Cardiac septum (tissue), 1 donor: ENCODE data around the gene ADAM30. TPM values are rescaled to one million over a fixed set of nuclear protein-coding genes. Genes with fewer than 3 reads are reported as not detected.
"Not testable (repeated sequence)": the region's sequence is repeated elsewhere in the genome, so short reads cannot be mapped to it uniquely, and the experiment has no call there.

Source experiments
- DNase-seq: peaks from one replicate; pipeline ENCODE4 v3.0.0-alpha.2; 2020; ENCODE audit warnings: low spot score
- intact Hi-C: fragments of 100-400 bp; cut with DNase I; formaldehyde crosslinking; loops from one replicate; pipeline ENCODE4 v1.14.0; 2022
- total RNA-seq: library from RNA; stranded (reverse); fragmentation: NEBNext Ultra II Directional; extraction: Animal tissue kit (Norgen Biotek cat#: 25700); gene quantifications from one replicate; pipeline ENCODE4 v1.2.1, GENCODE V29; 2021
- donor health status: DM: no; HTN: no; CAD: no.

The ADAM30 gene
- total RNA-seq, 1 donor from 2014 or later, result 0.11 TPM

DNA sequence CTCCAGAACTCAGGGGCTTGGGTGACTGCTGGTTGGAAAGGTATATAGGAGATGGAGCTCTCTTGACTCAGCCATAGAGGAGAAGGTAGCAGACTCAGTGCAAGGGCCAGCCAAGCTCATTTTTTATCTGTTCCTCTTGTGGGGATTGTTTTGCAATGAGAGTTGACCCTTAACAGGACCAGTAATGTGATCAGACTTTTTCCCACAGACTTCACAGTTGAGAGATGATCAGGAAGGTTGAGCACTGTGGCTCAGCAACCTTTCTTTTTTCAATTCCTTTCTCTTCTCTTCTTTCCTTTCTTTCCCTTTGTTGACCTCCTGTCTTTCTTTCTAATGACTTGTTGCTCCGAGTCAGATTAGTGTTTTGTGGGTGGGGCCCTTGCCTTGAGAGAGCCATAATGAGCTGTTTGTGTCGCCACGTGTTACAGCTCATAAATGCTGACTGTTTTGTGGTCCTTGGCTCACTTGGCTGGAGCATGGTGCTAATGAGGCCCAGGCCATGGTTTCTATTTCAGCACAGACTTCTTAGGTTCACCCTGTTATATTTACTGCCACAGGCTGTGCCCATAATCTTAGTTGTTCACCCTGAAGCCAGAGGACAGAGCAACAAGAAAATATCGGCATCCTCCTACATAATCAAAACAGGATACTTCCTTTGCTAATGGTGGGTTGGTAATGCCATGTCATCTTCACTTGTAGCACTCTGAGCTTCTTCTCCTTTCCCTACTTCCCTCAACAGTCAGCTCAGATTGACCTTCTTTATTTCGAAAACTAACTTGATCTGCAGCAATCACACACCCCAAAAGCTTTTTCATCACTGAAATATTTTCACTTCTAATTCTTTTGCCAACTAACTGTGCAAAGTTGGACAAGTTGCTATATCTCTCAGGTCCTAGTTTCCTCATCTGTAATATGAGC is 13.9 kb downstream of the ADAM30 start:
- DNase-seq, result no peak
- intact Hi-C loops, result no loop called here

DNA sequence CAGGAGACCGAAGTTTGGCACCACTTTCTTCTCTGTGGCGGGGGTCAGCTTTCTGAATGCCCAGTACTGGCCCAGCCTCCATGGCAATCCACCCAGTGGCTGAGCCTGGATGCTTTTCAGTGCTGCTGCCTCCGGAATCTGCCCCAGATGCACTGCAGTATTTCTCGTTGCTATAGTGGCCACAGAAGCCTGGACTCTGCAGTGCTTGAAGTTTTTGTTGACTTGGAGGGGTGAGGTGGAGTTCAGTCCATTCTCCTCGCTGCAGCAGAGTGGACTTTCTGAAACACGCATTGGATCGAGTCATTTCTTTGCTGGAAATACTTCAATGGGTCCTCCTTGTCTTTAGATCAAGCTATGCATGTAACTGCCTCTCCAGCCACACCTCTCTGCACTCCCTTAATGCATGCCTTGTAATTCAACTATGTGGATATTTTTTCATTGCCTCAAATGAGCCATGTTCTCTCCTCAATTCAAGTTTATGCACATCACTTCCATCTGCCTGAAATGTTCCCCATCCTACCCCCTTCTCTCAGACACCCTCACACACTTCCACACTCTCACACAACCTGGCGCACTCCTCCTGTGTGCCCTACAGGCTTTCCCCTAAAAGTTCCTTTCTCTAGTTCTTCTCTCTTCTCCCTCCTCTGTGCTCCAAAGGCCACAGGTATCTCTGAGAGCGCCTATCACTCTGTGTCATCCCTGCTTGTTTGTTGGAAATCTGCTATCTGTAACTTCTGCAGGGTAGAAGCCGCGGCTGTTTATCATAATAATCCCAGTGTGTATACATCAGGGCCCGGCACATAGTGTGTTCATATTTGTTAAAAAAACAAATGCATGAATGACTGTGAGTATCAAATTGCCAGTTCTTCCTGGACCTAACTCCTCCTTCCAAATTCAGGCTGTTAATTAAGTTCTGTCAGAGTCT is 16.5 kb downstream of the ADAM30 start:
- no peak for DNase-seq
- intact Hi-C loops, result no loop called here

DNA sequence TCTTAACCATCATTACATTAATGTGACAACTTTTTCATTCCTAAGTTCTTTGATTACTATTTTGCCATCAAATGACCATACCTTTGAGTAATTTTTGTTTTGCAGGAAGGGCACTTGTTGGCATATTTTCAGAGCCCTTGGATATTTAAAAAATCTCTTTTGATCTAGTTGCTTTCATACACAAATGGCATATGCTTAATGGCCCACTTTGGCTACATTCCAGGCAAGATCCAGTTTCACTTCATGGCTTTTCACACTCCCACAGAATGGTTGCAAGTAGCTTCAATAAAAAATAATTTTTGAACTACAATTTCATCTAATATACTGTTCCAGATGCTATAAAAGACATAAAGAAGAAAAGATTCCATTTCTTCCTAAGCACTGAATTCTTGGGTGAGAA is 18.1 kb downstream of the ADAM30 start:
- no peak for DNase-seq
- intact Hi-C loops, result no loop called here

DNA sequence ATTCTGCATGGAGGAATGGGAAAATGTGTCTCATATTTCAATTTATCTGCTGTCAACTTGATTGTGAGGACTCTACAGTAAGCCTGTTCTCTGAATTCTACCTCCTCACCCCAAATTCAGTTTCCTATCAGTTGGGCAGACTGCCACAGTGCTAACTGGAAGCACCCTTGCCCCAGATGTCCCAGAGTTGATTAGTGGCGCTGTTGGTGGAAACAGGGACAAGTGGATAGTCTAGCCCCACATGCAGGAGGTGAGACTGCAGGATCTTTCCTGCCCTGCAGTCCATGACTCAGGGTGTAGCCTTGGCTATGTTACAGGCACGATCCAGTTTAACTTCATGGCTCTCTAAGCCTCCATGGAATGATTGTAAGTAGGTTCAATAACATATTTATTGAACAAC is 22.1 kb downstream of the ADAM30 start:
- DNase-seq, result no peak
- intact Hi-C loops, result loop anchor here (5.0 kb wide), 1 partner anchor 73 kb away; no protein-coding TSS in a partner anchor

DNA sequence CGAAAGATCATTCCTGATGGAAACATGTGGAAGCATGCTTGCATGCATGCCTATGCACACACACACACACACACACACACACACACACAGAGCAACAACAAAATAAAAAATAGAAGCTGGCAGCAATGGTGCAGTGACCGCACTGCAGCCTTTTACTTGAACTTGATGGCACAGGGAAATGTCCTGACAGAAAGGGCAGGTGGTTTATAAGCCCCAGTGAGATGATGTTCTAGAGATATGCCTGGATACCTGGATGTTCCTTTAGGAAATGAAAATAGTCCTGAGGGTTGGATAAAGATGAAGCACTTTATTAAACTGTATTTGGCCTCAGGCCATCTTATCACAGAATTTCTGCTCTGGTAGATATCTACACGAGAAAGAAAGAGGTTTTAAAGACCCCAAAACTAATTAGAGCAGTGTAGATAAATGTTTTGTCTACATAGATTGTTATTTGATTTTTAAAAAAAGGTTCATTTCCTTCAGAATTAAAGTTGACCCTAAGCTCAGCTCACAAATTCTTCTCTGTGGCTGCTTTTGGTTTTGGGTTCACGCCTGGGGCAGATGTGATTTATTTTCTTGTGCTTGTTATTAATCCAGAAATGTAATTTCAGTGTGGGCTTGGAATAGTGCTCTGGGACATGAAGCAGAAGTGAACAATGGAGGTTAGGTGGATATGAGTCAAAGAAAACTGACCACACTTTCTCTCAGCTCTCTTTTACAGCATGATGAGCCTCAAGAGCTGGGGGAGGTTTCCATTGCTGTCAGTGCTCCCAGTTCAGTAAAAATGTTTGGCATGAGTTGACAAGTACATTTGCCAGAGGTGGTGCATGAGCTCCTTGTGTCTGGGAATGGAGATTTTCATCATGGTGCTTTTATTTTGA is 22.9 kb downstream of the ADAM30 start:
- intact Hi-C loops, result loop anchor here (5.0 kb wide), 1 partner anchor 74 kb away; no protein-coding TSS in a partner anchor

DNA sequence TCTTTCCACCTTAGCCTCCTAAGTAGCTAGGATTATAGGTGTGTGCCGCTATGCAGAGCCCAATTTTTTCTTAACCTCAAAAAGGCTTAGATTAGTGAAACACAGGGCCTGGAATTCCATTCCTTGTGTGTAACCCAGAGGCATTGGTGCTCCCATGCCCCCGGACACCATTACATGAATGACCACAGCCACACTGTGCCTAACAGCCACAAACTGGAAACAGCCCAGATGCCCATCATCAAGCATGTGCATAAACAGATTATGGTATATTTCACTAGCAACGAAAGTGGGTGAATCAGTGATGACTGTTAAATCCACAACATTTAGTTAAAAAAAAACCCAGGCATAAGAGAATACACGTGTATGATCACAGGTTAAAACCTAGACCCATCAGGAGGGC is 24.4 kb downstream of the ADAM30 start:
- no peak for DNase-seq
- intact Hi-C loops, result loop anchor here (5.0 kb wide), 1 partner anchor 75 kb away; no protein-coding TSS in a partner anchor

More for the DNA sequence above, 22.9 kb downstream of the ADAM30 start:
- DNase-seq, result no peak

DNA sequence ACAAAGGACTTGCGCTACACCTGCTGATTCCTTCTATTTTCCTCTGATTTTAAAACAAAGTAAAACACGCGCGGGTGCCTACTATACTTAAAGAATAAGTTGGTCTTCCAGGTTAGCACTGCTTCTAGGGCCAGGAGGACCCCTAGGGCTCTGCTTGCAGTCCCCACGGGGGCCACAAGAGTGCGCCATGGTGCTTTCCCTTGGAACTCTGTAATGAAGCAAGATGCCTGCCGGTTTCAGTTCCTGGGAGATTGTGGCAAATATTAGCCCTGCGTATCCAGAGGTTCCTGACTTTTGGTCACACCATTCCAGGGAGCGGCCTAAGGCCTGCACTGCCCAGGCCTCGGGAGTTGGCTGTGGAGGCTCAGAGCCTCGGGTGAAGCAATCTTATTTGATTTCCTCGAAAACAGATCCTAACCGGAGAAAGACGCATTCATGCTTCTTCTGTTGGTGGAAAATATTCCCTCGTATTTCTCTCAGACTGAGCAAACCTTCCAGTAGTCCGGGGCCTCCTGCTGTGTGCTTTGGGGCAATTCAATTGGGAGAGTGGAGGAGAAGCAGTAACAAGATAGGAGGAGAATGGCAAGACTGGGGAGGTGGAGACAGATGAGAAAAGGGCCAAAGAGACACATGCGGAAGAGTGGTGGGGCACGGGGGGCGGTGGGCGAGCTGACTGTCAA is 25.3 kb downstream of the ADAM30 start:
- no peak for DNase-seq
- intact Hi-C loops, result loop anchor here (5.0 kb wide), 1 partner anchor 76 kb away; no protein-coding TSS in a partner anchor

DNA sequence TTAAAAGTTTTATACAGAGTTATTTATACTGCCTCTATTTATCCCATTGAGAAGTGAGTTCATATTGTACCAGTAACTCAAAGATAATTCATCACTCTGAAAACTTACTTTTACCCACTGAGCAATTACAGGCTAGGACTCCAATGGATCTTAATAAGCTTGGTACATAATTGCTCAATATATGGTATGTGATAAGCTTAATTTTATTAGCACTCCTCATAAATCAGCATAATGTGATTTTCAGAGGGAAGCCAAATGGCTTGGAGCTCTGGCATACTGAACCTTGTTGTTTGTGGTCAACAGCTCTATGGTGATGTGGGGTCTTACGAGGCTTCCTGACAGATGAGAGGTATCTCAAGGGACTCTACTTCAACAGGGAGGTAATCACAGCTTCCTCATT is 26.3 kb downstream of the ADAM30 start:
- no peak for DNase-seq
- intact Hi-C loops, result loop anchor here (5.0 kb wide), 1 partner anchor 77 kb away; no protein-coding TSS in a partner anchor

DNA sequence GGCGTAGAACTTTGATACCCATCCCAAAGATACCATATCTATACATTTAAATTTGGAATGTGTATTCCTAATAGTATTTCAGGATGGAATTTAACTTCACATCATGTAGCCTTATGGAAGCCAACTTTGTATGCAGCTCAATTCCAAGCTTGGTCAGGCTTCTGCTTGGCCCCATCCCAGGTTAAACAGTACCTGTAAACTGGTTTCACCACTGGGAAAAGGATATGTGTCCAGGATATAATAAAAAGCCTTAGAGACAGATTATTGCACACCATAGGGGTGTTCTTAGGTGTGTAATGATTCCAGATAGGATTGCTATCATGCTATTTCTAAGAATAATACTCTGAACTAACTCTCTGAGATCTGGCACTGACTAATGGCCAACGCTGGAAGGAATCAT is 28.1 kb downstream of the ADAM30 start:
- DNase-seq, result no peak
- intact Hi-C loops, result no loop called here

DNA sequence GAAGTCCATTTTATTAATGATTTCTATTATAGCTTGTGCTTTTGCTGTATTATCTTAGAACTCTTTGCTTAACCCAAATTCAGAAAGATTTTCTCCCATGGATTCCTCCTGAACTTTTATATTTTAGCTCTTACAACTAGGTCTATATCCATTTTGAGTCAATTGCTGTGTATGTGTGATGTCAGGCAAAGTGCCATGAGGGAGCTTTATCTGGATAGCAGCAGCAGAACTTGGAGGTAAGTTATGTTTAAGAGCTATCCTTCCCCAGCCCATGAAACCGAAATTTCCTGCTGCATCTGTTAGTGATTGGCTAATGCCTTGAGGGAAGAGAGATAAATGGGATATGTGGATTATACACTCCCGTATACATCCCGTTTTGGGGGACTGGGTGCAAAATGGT is 29.9 kb downstream of the ADAM30 start:
- intact Hi-C loops, result no loop called here
- no peak for DNase-seq

DNA sequence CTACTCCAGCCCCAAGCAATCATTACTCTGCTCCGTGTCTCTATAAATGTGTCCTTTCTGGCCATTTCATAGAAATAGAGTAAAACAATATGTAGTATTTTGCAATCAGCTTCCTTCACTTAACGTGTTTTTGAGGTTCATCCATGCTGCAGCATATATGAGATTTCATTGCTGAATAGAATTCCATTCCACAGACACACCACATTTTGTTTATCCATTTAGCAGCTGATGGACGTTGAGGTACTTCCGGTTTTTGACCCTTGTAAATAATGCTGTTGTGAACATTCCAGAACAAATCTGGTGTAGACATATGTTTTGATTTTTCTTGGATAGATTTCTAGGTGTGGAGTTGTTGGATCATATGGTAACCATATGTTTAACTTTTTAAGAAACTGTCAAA is 30.7 kb downstream of the ADAM30 start:
- intact Hi-C loops, result no loop called here

DNA sequence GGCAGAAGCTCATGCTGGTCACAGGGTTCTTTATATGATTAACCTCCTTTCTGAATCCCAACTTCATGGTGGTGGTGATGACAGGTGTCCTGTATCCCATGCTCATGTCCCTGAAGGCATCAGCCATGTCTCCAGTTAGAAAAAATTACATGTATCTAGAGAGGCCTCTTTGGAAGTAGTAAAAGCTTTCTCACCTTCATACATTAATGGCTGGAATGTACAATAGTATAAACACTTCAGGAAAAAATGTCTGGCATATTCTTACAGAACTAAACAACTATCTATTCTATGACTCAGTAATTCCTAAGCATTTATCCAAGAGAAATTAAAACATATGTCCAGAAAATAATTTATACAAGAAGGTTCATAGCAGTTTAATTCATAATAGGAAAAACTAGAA is 34.0 kb downstream of the ADAM30 start:
- no peak for DNase-seq
- intact Hi-C loops, result no loop called here

More for the DNA sequence above, 30.7 kb downstream of the ADAM30 start:
- DNase-seq, result no peak

DNA sequence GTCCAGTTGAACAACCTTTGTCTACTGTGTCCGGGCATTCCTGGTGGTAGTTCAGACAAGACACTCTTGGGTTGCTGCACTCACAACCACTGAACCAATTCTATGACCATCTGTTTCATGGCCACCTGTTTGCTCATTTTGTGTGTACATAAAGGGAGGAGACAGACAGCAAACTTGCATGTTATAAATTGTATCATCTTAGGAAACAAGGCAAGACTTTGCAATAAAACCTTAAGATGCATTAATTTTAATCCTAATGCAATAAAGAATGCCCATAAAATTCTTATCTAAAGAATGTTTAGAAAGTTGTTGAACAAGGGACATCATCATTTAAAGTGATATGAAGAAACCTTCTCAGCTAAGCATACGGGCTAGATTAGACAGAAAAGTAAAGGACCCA is 34.8 kb downstream of the ADAM30 start:
- no peak for DNase-seq
- intact Hi-C loops, result no loop called here

DNA sequence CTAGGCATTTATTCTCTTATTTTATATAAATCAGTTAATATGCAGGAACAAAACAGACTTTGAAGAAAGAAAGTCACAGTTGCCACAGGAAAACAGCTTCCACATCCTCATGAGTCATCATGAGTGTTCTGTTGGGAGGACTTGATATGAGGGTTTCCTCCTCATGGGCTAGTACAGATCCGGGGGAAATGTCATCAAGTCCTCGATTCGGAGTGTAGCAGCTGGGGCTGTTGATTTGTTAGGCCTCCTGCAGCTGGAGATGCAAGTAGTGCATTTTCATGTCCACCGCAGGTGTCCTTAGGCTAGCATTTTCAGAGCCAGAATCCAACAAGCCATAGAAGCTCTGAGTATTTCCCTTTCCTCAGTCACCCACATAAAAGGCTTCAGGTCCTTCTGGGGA is 36.7 kb downstream of the ADAM30 start:
- no peak for DNase-seq
- intact Hi-C loops, result no loop called here

DNA sequence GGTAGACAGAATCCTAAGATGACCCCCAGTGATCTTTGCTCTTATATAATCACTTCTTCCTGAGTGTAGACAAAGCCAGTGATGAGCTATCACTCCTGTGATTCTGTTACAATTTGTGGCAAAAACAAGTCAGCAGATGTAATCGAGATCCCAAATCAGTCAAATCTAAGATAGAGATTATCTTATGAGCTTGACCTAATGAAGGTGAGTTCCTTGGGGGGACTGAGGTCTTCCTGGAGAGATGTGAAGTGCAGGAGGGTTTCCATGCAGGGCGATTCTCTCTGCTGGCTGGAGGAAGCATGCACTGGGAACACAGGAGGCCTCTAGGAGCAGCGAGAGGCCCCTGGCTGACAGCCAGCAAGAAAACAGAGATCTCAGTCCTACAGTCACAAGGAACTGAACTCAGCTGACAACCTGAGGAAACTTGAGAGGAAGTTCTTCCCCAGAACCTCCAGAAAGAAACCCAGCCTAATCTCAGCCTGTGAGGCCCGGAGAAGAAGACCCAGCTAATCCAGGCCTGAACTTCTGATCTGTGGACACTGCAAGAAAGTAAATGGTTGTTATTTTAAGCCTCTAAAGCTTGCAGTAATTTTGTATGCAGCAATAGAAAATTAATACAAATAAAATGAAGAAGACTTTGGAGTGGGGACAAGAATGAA is 37.6 kb downstream of the ADAM30 start:
- intact Hi-C loops, DNase-seq: not testable (repeated sequence)

DNA sequence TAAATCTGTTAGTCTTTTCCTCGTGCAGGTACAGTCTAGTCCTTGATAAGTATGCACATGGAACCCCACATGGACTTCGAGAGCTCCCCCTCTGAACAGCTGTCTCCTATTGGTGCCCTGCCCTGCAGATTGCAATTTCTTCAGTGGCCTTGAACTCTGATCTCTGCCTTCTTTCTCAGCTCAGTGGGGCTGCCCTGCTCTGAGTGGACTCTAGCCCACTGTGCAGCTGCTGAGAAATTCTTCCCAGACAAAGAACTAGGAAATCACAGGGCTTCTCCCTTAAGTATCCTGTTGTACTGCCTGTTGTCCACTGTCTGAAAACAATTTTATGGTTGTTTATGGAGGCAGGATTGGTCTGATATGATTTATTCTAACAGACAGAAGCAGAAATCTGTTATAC is 38.2 kb downstream of the ADAM30 start:
- intact Hi-C loops, result no loop called here
- no peak for DNase-seq

DNA sequence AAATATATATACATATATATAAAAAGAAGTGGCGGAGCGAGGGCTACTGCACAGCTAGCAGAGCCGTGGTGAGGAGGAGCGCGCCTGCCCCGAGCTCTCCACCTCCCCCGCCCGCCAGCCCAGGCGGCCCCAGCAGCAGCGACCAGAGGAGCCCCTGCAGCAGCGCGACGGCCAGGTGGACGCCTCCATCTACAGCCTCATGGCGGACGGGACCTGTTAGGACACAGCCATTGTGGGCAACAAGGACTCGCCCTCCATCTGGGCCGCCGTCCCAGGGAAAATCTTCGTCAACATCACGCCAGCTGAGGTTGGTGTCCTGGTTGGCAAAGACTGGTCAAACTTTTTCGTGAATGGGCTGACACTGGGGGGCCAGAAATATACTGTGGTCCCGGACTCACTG is 43.2 kb downstream of the ADAM30 start:
- intact Hi-C loops, result no loop called here
- DNase-seq, result no peak

DNA sequence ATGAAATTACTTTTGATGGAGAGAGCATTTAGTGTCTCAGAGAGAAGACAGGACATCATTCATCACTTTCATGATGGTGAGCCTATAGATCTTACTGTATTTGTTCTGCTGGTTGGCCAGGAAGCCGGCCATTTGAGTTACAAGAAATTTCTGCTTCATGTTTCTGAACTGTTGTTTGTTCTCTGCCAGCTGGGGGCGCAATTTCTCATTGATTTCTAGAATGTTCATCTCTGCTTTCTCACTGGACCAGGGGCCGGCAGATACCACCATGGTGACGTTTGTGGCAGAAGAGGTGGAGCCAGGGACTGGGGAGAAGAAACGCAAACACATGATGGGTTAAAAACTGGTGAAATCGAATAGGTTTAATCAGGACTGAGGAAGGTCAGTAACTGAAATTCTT is 52.1 kb downstream of the ADAM30 start:
- DNase-seq, intact Hi-C loops: not testable (repeated sequence)
